OCI-M1 (cell line): ENCODE results near the gene RNF151.
"Not testable (repeated sequence)": the region's sequence is repeated elsewhere in the genome, so short reads cannot be mapped to it uniquely, and the experiment has no call there.

Source experiments
- DNase-seq: peaks from one replicate; lab custom pipeline; 2025; lab: John Stamatoyannopoulos, UW

RNF151 gene

GRCh38 chr16:1966460-1966859, at the start of gene RNF151:
TSS of gene RNF151 (plus strand) at chr16:1966856. CDS start at chr16:1966882, 26 bp downstream.
- no peak for DNase-seq

- DNase-seq: no peak
Observed at GRCh38 chr16:1917056-1917664, 49.5 kb upstream of the RNF151 start.

- DNase-seq: no peak
Observed at GRCh38 chr16:1917665-1918350, 48.8 kb upstream of the RNF151 start.

GRCh38 chr16:1918351-1919326, 48.0 kb upstream of the RNF151 start, which contains the start of gene HS3ST6:
TSS of gene HS3ST6 (minus strand) at chr16:1918415. CDS start at chr16:1918323, 92 bp downstream.
- no peak for DNase-seq

- DNase-seq: no peak
Observed at GRCh38 chr16:1919327-1919998, 47.2 kb upstream of the RNF151 start.

DNA sequence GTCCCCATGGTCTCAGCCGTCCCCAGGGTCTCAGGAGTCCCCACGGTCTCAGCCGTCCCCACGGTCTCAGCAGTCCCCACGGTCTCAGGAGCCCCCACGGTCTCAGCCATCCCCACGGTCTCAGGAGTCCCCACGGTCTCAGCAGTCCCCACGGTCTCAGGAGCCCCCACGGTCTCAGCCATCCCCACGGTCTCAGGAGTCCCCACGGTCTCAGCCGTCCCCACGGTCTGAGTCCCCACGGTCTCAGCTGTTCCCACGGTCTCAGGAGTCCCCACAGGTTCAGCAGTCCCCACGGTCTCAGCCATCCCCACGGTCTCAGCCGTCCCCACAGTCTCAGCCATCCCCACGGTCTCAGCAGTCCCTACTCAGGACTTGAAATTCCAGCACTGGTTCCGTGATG, 46.5 kb upstream of the RNF151 start:
- DNase-seq: not testable (repeated sequence)

DNA sequence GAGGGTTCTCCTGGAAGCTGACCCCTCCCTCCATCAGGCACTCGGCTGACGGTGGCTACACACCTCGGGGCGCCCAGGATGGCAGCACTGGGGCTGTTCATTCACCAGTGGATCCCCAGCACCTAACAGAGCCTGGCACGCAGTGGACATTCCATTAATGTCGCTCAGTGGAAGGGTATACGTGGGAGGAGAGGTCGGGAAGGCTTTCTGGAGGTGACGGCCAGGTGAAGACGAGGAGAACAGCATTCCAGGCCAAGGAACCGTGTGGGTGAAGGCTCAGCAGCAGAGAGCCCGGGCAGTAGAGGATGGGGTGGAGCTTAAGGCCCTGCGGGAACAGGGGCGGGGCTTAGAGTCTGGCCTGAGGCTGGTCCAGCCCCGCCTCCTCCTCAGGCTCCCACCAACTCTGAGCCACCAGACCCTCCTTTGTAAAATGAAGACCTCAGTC, 45.9 kb upstream of the RNF151 start:
- peak; percentile 41 for DNase-seq

DNA sequence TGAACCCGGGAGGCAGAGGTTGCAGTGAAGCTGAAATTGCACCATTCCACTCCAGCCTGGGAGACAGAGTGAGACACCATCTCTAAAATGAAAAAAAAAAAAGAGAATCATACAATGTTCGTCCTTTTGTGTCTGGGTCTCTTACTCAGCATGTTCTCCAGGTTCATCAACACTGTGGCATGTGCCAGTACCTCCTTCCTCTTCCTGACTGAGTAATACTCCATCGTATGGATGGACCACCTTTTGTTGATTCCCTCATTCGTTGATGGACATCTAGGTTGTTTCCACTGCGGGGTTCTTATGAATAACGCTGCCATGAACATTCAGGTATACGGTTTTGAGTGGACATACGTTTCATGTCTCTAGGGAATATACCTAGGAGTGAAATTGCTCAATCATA, 44.3 kb upstream of the RNF151 start:
- no peak for DNase-seq

GRCh38 chr16:1923299-1924034, 43.2 kb upstream of the RNF151 start:
- no peak for DNase-seq

GRCh38 chr16:1924095-1924494, 42.6 kb upstream of the RNF151 start:
- DNase-seq: no peak

- DNase-seq: no peak
Observed at GRCh38 chr16:1926271-1926670, 40.4 kb upstream of the RNF151 start.

DNA sequence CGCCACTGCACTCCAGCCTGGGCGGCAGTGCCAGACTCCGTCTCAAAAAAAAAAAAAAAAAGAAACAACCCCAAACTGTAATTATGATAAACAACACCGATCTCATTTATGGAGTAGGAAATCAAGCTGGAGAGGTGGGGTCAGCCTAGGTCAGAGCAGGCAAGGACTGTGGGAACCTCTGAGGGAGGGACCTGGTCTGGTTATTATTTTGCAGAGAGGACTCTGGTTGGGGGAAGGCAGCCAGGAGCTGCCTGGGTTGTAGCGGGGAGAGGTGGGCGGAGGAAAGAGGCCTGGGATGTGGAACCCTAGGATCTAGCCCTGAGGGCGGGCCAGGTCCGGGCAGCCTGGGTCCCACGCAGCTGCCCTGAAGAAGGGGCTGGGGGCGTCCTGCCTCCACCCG, 37.6 kb upstream of the RNF151 start:
- DNase-seq: peak; percentile 26

GRCh38 chr16:1929578-1930337, 36.9 kb upstream of the RNF151 start:
- peak; percentile 92 for DNase-seq

DNA sequence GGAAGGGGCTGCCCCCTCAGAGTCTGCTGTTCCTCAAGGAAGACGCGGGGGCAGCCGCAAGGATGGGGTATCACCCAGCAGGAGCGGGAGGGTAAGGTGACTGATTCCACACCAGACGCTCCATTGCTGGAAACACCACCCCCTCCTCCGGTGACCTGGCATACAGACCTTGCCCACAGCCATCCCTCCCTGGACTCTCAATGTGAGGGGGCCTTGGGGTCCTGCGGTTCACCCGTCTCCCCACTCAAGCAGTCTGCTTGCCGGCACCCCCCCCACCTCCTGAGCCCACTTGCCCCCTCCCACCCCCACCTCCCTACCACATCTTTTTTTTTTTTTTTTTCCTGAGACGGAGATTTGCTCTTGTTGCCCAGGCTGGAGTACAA, 36.3 kb upstream of the RNF151 start:
- DNase-seq: no peak

DNA sequence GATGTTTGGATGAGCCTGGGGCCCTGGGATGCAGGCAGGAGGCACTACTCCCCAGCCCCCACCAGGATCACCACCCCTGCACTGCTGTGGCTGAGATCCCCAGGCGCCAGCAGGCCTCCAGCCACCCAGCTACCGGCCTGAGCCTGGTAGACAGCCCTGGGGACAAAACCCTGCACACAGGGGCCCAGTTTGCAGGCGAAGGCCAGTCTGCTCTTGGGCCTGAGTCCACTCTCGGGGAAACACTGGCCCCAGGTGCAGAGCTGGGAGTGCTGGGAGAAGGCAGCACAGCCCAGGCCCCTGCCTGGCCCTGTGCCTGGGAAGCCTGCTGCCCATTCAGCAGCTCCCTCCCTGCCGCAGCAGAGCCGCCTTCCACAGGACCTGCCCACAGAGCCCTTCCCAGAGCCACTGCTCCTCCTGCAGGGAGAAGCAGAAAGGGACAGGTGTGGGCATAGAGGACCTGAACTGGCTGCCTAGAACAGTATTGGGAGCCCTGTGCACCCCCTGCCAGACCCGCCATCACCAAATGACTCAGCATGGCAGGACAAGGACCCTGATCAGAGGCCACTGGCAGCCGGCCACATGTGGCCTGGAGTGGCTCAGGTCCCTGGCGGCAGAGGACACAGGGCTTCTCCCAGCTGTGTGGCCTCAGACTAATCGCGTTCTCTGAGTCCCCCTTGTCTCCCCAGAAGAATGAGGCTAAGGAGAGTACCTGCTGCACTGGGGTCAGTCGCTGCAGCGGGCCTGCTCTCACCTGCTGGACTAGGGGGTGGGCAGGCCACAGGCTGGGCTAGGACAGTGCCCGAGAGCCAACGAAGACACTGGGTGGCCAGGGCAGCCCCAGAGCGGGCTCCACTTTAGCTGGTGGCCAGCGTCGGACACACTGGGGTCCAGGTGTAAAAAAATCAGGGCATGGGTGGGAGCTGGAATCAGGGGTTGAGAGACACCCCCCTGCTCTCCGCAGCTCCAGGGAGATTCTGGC, 34.3 kb upstream of the RNF151 start:
- DNase-seq: no peak

DNA sequence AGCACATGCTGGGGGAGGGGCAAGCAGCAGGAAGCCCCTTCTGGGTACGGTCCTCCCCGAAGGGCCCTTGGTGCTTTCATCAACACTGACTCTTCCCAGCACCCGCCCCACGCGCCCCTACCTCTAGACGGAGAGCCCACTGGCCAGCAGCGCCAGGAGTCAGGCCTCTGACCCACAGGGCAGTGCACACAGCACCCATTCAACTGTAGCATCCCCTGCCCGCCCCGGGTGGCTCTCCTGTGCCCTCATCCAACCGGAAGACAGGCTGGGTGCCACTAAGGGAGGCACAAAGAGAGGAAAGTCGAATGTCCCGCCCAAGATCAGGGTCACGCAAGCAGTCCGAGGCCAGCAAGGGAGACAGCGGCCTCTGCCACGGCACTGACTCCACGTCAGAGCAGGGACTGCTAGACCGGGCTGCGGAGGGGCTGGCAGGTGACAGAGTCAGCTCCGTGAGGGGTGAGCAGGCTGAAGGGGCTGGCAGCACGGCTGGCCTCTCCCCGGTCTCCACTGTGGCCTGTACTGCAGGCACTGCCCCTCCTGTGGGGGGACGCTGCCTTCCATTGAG, 33.5 kb upstream of the RNF151 start:
- no peak for DNase-seq

DNA sequence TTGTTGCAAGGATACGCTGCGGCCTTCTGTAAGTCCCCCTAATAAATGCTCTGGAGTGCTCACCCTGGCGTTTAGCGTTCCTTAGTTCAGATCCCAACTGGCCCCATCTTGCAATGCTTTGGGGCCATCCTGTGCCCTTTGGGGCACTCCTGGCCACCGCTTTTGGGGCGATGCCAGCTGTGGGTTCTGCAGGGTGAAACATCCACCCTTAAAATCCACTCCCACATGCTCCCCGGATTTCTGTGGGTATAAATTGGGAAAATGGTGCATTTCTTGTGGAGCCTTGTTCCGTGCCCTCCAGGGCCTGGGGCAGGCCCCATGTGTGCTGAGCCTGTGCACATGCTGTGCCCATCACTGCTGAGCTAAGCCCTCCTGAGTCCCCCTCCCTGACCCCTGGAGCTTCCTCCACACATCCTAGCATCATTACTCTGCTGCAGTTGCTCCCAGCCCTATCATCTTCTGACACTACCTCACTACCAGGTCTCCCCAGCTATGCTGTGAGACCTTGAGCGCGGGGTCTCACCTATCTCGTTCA, 29.6 kb upstream of the RNF151 start:
- DNase-seq: no peak

- DNase-seq: no peak
Observed at GRCh38 chr16:1938316-1938715, 28.3 kb upstream of the RNF151 start.

GRCh38 chr16:1938910-1939309, 27.7 kb upstream of the RNF151 start:
- no peak for DNase-seq
